ENCODE data around the gene CASZ1. TPM values are rescaled to one million over a fixed set of nuclear protein-coding genes. Genes with fewer than 3 reads are reported as not detected.
A peak's percentile ranks its signal among the peaks of the same experiment; 100 is the strongest.

CASZ1 gene
- polyA plus RNA-seq, 1 experiment, result 0.64 TPM

GRCh38 chr1:10697621-10698160 lies 98.8 kb downstream of the CASZ1 start:
- POLR2A ChIA-PET, result interaction anchor here (0.7 kb wide), 1 partner anchor 33 kb away, joined by 7 read pairs; no protein-coding TSS in a partner anchor
- CTCF ChIA-PET, result no interaction called here
- no peaks in the 10 kb centered on the region for H3K36me3 ChIP-seq (ENCODE audit: control insufficient read depth, insufficient read depth, low read length)
- peaks cover 12% of the 10 kb centered on the region for H3K27me3 ChIP-seq (ENCODE audit: control insufficient read depth, insufficient read depth, low read length)
- DNase-seq (ENCODE audit: low read depth), result no peak
- no peak overlapping the region for H3K4me3 ChIP-seq (ENCODE audit: low read depth, low read length)
- no peak for TF ChIP-seq CTCF (IDR thresholded peaks at IDR 0.05; ENCODE audit: insufficient read depth, low read depth, low read length)

GRCh38 chr1:10696977-10697376 lies 99.5 kb downstream of the CASZ1 start:
- H3K4me3 ChIP-seq (ENCODE audit: low read depth, low read length), result no peak overlapping the region
- POLR2A ChIA-PET, result no interaction called here
- DNase-seq (ENCODE audit: low read depth), result no peak
- CTCF ChIA-PET, result no interaction called here
- TF ChIP-seq CTCF (IDR thresholded peaks at IDR 0.05; ENCODE audit: insufficient read depth, low read depth, low read length), result no peak
- H3K27me3 ChIP-seq (ENCODE audit: control insufficient read depth, insufficient read depth, low read length), result peaks cover 12% of the 10 kb centered on the region
- no peaks in the 10 kb centered on the region for H3K36me3 ChIP-seq (ENCODE audit: control insufficient read depth, insufficient read depth, low read length)

- Histone ChIP-seq H3K4me3 (ENCODE audit: low read depth, low read length) (peak overlapping the region; percentile 33), H3K27me3 (ENCODE audit: control insufficient read depth, insufficient read depth, low read length) (peaks cover 6% of the 10 kb centered on the region), H3K36me3 (ENCODE audit: control insufficient read depth, insufficient read depth, low read length) (no peaks in the 10 kb centered on the region)
- CTCF ChIA-PET, result no interaction called here
- TF ChIP-seq CTCF (IDR thresholded peaks at IDR 0.05; ENCODE audit: insufficient read depth, low read depth, low read length), result no peak
- DNase-seq (ENCODE audit: low read depth), result peak; percentile 23
- POLR2A ChIA-PET, result no interaction called here
These were observed 101.5 kb downstream of the CASZ1 start for GRCh38 chr1:10694633-10695627.

GRCh38 chr1:10694274-10694632 lies 102.2 kb downstream of the CASZ1 start:
- TF ChIP-seq CTCF (IDR thresholded peaks at IDR 0.05; ENCODE audit: insufficient read depth, low read depth, low read length), result no peak
- no peaks in the 10 kb centered on the region for H3K36me3 ChIP-seq (ENCODE audit: control insufficient read depth, insufficient read depth, low read length)
- CTCF ChIA-PET, result no interaction called here
- POLR2A ChIA-PET, result no interaction called here
- peak overlapping the region; percentile 45 for H3K4me3 ChIP-seq (ENCODE audit: low read depth, low read length)
- no peak for DNase-seq (ENCODE audit: low read depth)
- H3K27me3 ChIP-seq (ENCODE audit: control insufficient read depth, insufficient read depth, low read length), result peaks cover 6% of the 10 kb centered on the region

GRCh38 chr1:10693497-10694273 lies 102.8 kb downstream of the CASZ1 start:
- no peak for TF ChIP-seq CTCF (IDR thresholded peaks at IDR 0.05; ENCODE audit: insufficient read depth, low read depth, low read length)
- no peak for DNase-seq (ENCODE audit: low read depth)
- ChIA-PET POLR2A (no interaction called here), CTCF (no interaction called here)
- no peaks in the 10 kb centered on the region for H3K36me3 ChIP-seq (ENCODE audit: control insufficient read depth, insufficient read depth, low read length)
- H3K4me3 ChIP-seq (ENCODE audit: low read depth, low read length), result peak overlapping the region; percentile 45
- H3K27me3 ChIP-seq (ENCODE audit: control insufficient read depth, insufficient read depth, low read length), result peaks cover 2% of the 10 kb centered on the region
